ENCODE measurements around the gene NRG2.

The NRG2 gene

GRCh38 chr5:140042643-140043507 lies at the start of gene NRG2:
TSS of gene NRG2 (minus strand) at chr5:140043299.
- peak; percentile 2 to 29 for DNase-seq

DNA sequence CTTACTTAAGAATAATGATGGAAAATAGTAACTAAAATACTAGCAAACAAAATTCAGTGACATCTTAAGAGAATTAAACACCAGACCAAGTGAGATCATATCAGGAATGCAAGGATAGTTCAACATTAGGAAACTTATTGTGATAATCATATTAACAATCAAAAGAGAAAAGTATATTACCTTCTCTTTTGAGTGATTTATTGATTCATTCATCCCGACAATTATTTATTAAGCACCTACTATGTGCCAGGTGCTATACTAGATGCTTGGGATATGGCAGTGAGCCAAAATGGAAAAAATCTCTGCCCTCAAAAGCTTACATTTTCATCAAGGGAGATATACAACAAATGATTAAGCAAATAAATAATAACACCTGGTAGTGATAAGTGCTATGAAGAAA lies 47.2 kb upstream of the NRG2 start:
- no peak for DNase-seq

GRCh38 chr5:140084541-140084940 lies 41.4 kb upstream of the NRG2 start:
- no peak for DNase-seq

DNA sequence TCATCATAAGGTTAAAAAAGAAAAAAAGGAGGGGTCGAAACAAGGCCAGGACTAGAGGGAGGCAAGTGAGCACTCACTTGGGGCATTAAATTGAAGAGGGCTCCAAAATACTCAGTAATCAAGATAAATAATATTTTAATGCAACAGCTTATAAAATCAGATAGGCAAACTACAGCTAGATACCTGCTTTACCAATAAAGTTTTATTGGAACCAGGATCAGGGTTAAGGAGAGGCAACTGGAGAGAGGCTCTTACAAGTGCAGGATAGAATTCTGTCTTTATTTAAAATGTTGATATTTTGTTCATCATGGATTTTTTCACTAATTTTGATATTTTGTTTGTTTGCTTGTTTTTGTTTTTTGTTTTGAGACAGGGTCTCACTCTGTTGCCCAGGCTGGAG lies 40.6 kb upstream of the NRG2 start:
- DNase-seq: no peak

GRCh38 chr5:140083120-140083519 lies 40.0 kb upstream of the NRG2 start:
- no peak for DNase-seq

DNA sequence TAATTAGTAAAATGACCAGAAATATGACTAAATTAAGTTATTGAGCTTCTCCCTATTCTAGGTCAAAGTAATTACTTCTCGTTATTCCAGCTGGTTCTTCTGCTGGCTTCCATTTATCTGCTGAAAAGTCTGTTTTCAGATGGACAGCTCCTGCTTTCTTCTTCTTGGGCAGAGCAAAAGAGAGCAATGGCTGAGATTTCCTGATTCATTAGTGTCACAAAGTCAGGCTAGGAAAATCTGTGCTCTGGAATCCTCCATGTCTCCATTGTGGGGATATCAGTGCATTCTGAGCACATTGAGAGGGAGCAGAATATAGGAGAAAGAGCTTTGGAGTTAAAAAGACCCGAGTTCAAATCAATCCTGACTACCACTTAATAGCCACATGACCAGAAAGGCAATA lies 33.7 kb upstream of the NRG2 start:
- DNase-seq: no peak

DNA sequence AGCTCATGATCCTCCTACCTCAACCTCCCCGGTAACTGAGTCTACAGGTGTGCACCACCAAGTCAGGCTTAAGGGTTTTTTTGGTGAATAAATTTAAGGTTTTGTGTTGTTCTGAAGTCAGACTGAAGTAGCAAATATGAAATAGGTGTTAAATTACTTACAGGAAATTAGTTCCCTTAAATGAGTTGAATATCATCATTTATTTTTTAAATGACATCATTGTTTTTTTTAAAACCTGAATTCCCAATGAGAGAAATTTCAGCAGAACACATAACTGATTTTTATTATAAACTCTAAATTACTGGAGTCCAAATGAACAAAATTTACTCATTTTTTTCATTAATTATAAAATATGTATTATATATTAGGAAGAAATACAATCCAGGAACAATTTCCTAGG lies 33.0 kb upstream of the NRG2 start:
- DNase-seq: no peak

GRCh38 chr5:140075371-140075770 lies 32.3 kb upstream of the NRG2 start:
- no peak for DNase-seq

- DNase-seq: no peak
Observed at GRCh38 chr5:140073296-140073695, 30.2 kb upstream of the NRG2 start.

- DNase-seq: no peak
Observed at GRCh38 chr5:140072812-140073211, 29.7 kb upstream of the NRG2 start.

DNA sequence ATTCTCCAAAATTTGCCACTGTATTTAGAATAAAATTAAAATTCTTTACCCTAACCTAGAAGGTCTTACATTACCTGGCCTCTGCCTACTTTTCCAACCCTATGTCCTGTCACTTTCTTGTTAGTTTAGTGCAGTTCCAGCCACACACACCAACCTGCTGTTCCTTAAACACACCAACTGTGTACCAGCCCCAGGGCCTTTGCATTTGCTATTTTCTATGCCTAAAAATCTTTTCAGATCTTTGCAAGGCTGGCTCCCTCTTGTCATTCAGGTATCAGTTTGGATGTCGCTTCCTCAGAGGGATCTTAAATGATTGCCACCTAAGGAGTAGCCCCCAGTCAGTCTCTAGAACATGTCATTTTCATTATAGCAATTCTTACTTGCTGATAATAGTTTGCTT lies 17.7 kb upstream of the NRG2 start:
- no peak for DNase-seq

DNA sequence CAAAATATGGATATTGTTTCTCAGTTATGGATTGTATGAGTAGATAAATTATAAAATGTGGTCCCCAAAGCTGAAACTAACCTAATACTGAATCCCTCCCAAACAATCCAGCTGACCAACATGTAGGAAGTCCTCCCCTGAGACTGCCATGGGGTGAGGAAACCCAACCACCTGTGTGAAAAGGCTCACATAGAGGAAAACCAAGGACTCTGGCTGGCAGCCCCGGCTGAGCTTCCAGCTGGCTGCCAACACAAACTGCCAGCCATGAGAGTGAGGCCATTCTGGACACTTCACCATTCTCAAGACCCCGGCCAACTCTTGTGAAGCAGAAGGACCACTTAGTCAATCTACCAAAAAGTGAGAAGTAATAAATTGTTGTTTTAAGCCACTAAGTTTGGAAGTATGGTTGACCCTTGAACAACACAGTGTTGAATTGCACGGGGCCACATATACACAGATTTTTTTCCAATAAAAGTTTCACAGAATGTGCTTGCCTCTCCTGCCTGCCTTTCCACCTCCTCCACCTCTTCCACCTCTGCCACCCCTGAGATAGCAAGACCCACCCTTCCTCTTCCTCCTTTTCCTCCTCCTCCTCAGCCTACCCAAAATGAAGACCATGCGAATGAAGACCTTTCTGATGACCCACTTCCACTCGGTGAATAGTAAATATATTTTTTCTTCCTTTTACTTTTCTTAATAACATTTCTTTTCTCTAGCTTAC lies 15.3 kb upstream of the NRG2 start:
- no peak for DNase-seq

GRCh38 chr5:140056880-140057279 lies 13.8 kb upstream of the NRG2 start:
- DNase-seq: no peak

DNA sequence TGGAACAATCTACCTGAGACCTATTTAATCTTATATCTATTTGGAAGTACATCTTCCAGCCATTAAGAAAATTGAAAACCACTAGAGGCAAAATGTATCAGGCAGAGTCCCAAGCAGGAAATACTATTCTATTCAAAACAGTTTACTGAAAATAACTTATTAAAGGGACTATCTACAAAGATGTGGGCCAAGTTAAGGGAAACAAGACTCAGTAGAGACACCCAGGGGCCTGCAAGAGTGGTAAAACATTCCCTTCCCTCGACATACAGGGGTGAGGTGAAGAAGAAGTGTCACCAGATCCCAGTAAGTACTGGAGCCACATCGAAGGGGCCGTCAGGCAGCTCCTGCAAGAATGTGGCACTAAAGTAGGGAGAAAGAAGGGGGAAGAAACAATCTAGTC lies 12.1 kb upstream of the NRG2 start:
- DNase-seq: no peak

GRCh38 chr5:140054086-140054689 lies 11.1 kb upstream of the NRG2 start:
- no peak for DNase-seq

- no peak for DNase-seq
Observed at GRCh38 chr5:140051950-140052349, 8.9 kb upstream of the NRG2 start.

GRCh38 chr5:140049713-140050112 lies 6.6 kb upstream of the NRG2 start:
- DNase-seq: no peak

DNA sequence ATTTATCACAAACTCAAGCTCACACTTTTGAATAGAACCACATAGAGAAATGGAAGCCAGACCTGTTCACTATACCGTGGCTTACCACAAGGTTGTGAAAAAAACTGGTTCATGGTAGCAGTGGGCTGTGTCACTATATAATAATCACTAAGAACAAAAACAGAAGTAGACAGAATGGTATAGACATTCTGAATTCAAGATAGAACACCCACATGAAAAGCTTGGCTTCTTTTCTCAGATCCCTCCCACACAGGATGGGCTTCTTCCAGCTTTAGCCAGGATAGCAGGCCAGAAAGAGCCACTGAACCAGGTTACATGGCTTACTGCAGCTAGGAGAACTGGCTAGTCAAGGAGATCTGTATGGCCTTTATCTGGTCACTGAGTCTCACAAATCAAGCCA lies 6.1 kb upstream of the NRG2 start:
- no peak for DNase-seq

GRCh38 chr5:140044041-140044440 lies 942 bp upstream of the NRG2 start:
- DNase-seq: no peak

- peak in 1 of 2 donors; percentile 7 for DNase-seq
Observed at GRCh38 chr5:140043508-140043872, 391 bp upstream of the NRG2 start.

- no peak for DNase-seq
Observed at GRCh38 chr5:140042393-140042642, 781 bp downstream of the NRG2 start.

GRCh38 chr5:140041492-140042392 lies 1.4 kb downstream of the NRG2 start:
- DNase-seq: no peak

GRCh38 chr5:140041099-140041491 lies 2.0 kb downstream of the NRG2 start:
- DNase-seq: no peak

Data from stimulated activated CD4-positive, alpha-beta T cell treated with anti-CD3 and anti-CD28 coated beads, Interleukin-2, amount 100 ng/mL, for 48 hours (primary cell).